ENCODE measurements around the gene DOCK6. TPM values are rescaled to one million over a fixed set of nuclear protein-coding genes. Genes with fewer than 3 reads are reported as not detected.

The DOCK6 gene
- total and polyA plus RNA-seq, 7 donors: 8.8 to 40.5 (median 20.2) TPM

DNA sequence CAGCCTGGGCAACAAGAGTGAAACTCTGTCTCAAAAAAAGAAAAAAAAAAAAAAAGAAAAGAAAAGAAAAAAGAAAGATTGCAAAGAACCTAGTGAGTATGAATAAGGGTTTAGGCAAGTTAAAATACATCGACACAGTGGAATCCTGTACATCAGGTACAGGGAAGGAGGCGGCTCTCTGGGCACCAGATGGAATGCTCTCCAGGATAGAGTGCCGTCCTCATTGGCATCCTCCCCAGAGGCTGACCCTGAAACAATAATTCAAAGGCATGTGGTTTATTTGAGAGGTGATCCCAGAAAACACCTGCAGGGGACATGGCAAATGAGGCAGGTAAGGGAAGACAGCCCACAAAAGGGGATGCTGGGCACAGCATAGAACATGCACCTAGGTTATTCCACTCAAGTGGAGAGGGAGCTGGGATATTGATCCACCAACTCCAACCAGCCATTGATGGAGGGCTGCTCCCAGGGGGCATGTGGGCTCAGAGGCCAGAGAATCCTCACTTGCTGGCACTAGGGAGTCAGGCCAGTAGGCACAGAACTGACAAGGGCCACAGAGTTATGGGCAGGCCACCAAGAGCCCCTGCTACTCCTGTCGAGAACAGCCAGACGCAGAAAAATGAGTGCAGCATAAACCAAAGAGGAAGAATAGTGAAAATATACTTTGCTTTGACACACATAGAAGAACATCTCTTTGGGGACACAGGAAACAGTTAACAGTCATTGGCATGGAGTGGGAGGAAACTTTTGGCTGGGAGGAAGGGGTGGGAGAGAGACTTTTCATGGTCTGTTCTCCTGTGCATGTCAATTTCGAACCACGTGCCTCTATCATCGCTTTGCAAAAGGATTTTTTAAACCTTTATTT, 37.9 kb upstream of the DOCK6 start:
- 80 to 84% methylated on average over 8 of the region's 8 CpGs for WGBS, 2 donors
- no peak for DNase-seq
- no peaks in the 10 kb centered on the region for H3K9me3 ChIP-seq
- TF ChIP-seq POLR2AphosphoS5 (IDR thresholded peaks at IDR 0.05): no peak
- no peak for TF ChIP-seq EP300 (IDR thresholded peaks at IDR 0.05)
- TF ChIP-seq, protein P1, sequence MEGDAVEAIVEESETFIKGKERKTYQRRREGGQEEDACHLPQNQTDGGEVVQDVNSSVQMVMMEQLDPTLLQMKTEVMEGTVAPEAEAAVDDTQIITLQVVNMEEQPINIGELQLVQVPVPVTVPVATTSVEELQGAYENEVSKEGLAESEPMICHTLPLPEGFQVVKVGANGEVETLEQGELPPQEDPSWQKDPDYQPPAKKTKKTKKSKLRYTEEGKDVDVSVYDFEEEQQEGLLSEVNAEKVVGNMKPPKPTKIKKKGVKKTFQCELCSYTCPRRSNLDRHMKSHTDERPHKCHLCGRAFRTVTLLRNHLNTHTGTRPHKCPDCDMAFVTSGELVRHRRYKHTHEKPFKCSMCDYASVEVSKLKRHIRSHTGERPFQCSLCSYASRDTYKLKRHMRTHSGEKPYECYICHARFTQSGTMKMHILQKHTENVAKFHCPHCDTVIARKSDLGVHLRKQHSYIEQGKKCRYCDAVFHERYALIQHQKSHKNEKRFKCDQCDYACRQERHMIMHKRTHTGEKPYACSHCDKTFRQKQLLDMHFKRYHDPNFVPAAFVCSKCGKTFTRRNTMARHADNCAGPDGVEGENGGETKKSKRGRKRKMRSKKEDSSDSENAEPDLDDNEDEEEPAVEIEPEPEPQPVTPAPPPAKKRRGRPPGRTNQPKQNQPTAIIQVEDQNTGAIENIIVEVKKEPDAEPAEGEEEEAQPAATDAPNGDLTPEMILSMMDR (IDR thresholded peaks at IDR 0.05): no peak
- TF ChIP-seq POLR2A (IDR thresholded peaks at IDR 0.05): no peak
- H3K4me1 ChIP-seq: no peaks in the 10 kb centered on the region
- no peaks in the 10 kb centered on the region for H3K27me3 ChIP-seq
- no peak overlapping the region for H3K4me3 ChIP-seq
- H3K27ac ChIP-seq: no peak overlapping the region
- intact Hi-C loops (cut with DNase I): no loop called here
- H3K36me3 ChIP-seq: no peaks in the 10 kb centered on the region

DNA sequence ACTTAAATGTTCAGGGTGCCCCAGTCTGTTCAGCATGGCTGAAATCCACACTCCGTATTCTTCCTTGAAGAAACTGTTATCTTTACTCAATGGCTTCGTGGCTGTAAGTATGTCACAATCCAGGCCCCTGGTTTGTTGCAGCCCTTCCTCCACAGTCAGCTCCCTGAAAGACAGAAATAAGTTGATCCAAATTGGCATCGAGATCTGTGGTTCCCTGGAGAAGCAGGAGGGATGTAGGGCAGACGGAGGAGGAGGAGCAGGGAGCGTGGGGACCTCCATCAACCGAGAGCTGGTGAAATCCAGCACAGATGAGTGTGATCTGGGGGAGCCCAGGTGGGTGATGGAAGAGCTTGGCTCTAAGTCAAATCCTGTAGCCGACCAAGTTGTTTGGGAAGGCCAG, 33.9 kb upstream of the DOCK6 start:
- H3K4me3 ChIP-seq: no peak overlapping the region
- DNase-seq: peak; percentile 72
- TF ChIP-seq, protein P1 (IDR thresholded peaks at IDR 0.05): no peak
- TF ChIP-seq POLR2AphosphoS5 (IDR thresholded peaks at IDR 0.05) (no peak), POLR2A (IDR thresholded peaks at IDR 0.05) (no peak), EP300 (IDR thresholded peaks at IDR 0.05) (no peak)
- 11 to 63% methylated on average over 7 of the region's 7 CpGs for WGBS, 2 donors
- intact Hi-C loops (cut with DNase I): no loop called here
- H3K27ac ChIP-seq: peak overlapping the region; percentile 5 to 31 (median 12)
- H3K4me1 ChIP-seq: peaks cover 0 to 10% (median 7%) of the 10 kb centered on the region in 4 donors
- no peaks in the 10 kb centered on the region for H3K9me3 ChIP-seq
- H3K27me3 ChIP-seq: no peaks in the 10 kb centered on the region
- no peaks in the 10 kb centered on the region for H3K36me3 ChIP-seq

DNA sequence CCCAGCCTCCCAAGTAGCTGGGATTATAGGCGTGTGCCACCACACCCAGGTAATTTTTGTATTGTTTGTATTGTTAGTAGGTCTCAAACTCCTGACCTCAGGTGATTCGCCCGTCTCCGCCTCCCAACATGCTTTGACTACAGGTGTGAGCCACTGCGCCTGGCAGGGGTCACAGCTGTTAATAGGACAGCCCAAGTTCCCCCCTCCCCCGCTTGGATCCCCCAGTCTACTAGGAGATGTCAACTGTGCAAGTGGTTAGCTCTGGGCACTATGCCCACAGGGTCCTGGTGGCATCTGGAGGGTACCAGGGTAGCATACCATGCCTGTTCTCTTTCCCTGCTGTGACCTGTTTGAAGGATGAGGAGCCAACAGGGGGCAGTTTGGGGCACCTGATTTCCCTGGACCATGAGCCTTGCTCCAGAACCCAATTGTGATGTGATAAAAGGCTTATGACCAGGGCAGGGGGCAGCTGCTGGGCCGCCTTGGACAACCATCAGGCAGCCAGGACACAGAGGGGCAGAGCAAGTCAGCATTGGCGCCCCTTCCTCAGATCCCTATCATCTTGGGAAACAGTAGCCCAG, 33.4 kb upstream of the DOCK6 start, which contains the start of gene TSPAN16:
TSS of gene TSPAN16 (plus strand) at position 496 of the 581 bp plus-strand sequence. CDS start 138 bp downstream, outside the sequence.
- no peaks in the 10 kb centered on the region for H3K27me3 ChIP-seq
- H3K4me3 ChIP-seq: no peak within 1 kb of the TSS
- H3K4me1 ChIP-seq: peaks cover 0 to 10% (median 7%) of the 10 kb centered on the region in 4 donors
- no peaks in the 10 kb centered on the region for H3K36me3 ChIP-seq
- no peak for DNase-seq
- intact Hi-C loops (cut with DNase I): loop anchor here (2.0 kb wide), 1 partner anchor 151 kb away; no protein-coding TSS in a partner anchor
- peak within 1 kb of the TSS; percentile 5 to 31 (median 12) for H3K27ac ChIP-seq
- H3K9me3 ChIP-seq: no peaks in the 10 kb centered on the region
- no peak for TF ChIP-seq POLR2A (IDR thresholded peaks at IDR 0.05)
- WGBS, 2 donors: 37 to 82% methylated on average over 8 of the region's 8 CpGs

DNA sequence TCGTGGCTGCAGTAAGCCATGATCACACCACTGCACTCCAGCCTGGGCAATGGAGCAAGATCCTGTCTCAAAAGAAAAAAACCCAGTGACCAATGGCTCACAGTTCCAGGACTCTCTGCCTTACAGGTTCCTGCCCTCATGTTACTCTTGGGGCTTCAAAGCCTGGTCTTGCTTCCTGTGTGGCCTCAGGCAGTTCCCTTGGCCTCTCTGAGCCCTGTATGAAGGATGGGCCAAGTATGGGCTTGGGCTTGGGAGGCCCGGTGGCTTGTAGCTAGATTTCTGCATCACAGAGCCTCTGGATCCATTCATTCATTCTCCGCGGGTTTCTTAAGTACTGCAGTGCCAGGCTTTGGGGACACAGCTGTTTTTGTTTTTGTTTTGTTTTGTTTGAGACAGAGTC, 32.9 kb upstream of the DOCK6 start:
- intact Hi-C loops (cut with DNase I): loop anchor here (2.0 kb wide), 1 partner anchor 152 kb away; no protein-coding TSS in a partner anchor
- H3K27ac ChIP-seq: no peak overlapping the region
- no peak for DNase-seq
- no peak overlapping the region for H3K4me3 ChIP-seq
- no peaks in the 10 kb centered on the region for H3K9me3 ChIP-seq
- H3K4me1 ChIP-seq: peaks cover 0 to 10% (median 7%) of the 10 kb centered on the region in 4 donors
- no peaks in the 10 kb centered on the region for H3K36me3 ChIP-seq
- TF ChIP-seq POLR2A (IDR thresholded peaks at IDR 0.05): no peak
- TF ChIP-seq EP300 (IDR thresholded peaks at IDR 0.05): no peak
- TF ChIP-seq, protein P1 (IDR thresholded peaks at IDR 0.05): no peak
- no peak for TF ChIP-seq POLR2AphosphoS5 (IDR thresholded peaks at IDR 0.05)
- H3K27me3 ChIP-seq: no peaks in the 10 kb centered on the region
- WGBS, 2 donors: 76 to 87% methylated on average over 4 of the region's 4 CpGs

All from sigmoid colon (tissue), 7 donors.